SK-N-SH treated with all-trans-retinoic acid at 6 μM for 48 hours (cell line): ENCODE measurements around the gene PIK3CD.

Experiments
- BACH2 ChIP-seq: fragments of 250-450 bp; sonication (Bioruptor Pico); IDR thresholded peaks from 2 replicates; pipeline ENCODE4 v1.9.0; 2021; ENCODE audit warnings: mild to moderate bottlenecking, borderline replicate concordance
- OSR1 ChIP-seq: fragments of 250-450 bp; sonication (Bioruptor Pico); IDR thresholded peaks from 2 replicates; pipeline ENCODE4 v1.8.0; 2022; ENCODE audit warnings: moderate library complexity, mild to moderate bottlenecking, inconsistent platforms
- PATZ1 ChIP-seq: fragments of 250-450 bp; sonication (Bioruptor Pico); IDR thresholded peaks from 2 replicates; pipeline ENCODE4 v1.8.0; 2020; ENCODE audit warnings: mild to moderate bottlenecking, moderate library complexity, borderline replicate concordance
- ZFP3 ChIP-seq: fragments of 250-450 bp; sonication (Bioruptor Pico); IDR thresholded peaks from 2 replicates; pipeline ENCODE4 v1.5.0; 2020; ENCODE audit warnings: mild to moderate bottlenecking, moderate library complexity
- ZFP30 ChIP-seq: fragments of 450-650 bp; formaldehyde crosslinking; IDR thresholded peaks from 2 replicates; pipeline ENCODE4 v1.5.0; 2022; ENCODE audit warnings: mild to moderate bottlenecking, moderate library complexity
- ZNF70 ChIP-seq: fragments of 450-650 bp; formaldehyde crosslinking; IDR thresholded peaks from 2 replicates; pipeline ENCODE4 v1.5.0; 2020; ENCODE audit warnings: mild to moderate bottlenecking, moderate library complexity
- ZNF8 ChIP-seq: fragments of 450-650 bp; formaldehyde crosslinking; IDR thresholded peaks from 2 replicates; pipeline ENCODE4 v1.5.0; 2020; ENCODE audit warnings: mild to moderate bottlenecking, moderate library complexity
- TF ChIP-seq, protein P1 (sequence below): fragments of 250-450 bp; sonication (Bioruptor Pico); IDR thresholded peaks from 2 replicates; pipeline ENCODE4 v1.5.1; 2021; ENCODE audit warnings: mild to moderate bottlenecking, moderate library complexity
- TF ChIP-seq, protein P2 (sequence below): fragments of 250-450 bp; sonication (Bioruptor Pico); IDR thresholded peaks from 2 replicates; pipeline ENCODE4 v1.5.1; 2020; ENCODE audit warnings: low read depth, mild to moderate bottlenecking, moderate library complexity
- TF ChIP-seq, protein P3 (sequence below): fragments of 250-450 bp; sonication (Bioruptor Pico); IDR thresholded peaks from 2 replicates; pipeline ENCODE4 v1.8.0; 2021; ENCODE audit warnings: low read depth, mild to moderate bottlenecking, moderate library complexity, borderline replicate concordance

GRCh38 chr1:9759939-9760338, 108.4 kb downstream of the PIK3CD start:
- TF ChIP-seq ZFP30 (CRISPR knock-in tag) (no peak), ZNF8 (CRISPR knock-in tag) (no peak), ZFP3 (CRISPR knock-in tag) (no peak), ZNF70 (CRISPR knock-in tag) (no peak), PATZ1 (CRISPR knock-in tag) (no peak), BACH2 (CRISPR knock-in tag) (no peak), OSR1 (CRISPR knock-in tag) (no peak)
- TF ChIP-seq, protein P1, sequence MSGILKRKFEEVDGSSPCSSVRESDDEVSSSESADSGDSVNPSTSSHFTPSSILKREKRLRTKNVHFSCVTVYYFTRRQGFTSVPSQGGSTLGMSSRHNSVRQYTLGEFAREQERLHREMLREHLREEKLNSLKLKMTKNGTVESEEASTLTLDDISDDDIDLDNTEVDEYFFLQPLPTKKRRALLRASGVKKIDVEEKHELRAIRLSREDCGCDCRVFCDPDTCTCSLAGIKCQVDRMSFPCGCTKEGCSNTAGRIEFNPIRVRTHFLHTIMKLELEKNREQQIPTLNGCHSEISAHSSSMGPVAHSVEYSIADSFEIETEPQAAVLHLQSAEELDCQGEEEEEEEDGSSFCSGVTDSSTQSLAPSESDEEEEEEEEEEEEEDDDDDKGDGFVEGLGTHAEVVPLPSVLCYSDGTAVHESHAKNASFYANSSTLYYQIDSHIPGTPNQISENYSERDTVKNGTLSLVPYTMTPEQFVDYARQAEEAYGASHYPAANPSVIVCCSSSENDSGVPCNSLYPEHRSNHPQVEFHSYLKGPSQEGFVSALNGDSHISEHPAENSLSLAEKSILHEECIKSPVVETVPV (CRISPR knock-in tag): no peak
- TF ChIP-seq, protein P2, sequence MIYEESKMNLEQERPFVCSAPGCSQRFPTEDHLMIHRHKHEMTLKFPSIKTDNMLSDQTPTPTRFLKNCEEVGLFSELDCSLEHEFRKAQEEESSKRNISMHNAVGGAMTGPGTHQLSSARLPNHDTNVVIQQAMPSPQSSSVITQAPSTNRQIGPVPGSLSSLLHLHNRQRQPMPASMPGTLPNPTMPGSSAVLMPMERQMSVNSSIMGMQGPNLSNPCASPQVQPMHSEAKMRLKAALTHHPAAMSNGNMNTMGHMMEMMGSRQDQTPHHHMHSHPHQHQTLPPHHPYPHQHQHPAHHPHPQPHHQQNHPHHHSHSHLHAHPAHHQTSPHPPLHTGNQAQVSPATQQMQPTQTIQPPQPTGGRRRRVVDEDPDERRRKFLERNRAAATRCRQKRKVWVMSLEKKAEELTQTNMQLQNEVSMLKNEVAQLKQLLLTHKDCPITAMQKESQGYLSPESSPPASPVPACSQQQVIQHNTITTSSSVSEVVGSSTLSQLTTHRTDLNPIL (CRISPR knock-in tag): no peak
- TF ChIP-seq, protein P3, sequence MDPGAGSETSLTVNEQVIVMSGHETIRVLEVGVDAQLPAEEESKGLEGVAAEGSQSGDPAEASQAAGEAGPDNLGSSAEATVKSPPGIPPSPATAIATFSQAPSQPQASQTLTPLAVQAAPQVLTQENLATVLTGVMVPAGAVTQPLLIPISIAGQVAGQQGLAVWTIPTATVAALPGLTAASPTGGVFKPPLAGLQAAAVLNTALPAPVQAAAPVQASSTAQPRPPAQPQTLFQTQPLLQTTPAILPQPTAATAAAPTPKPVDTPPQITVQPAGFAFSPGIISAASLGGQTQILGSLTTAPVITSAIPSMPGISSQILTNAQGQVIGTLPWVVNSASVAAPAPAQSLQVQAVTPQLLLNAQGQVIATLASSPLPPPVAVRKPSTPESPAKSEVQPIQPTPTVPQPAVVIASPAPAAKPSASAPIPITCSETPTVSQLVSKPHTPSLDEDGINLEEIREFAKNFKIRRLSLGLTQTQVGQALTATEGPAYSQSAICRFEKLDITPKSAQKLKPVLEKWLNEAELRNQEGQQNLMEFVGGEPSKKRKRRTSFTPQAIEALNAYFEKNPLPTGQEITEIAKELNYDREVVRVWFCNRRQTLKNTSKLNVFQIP: no peak
